ENCODE results near the gene PABPC1L. TPM values are rescaled to one million over a fixed set of nuclear protein-coding genes. Genes with fewer than 3 reads are reported as not detected.

The PABPC1L gene
- total RNA-seq, 3 donors from 2014 or later (not counting 1 experiment from before 2014, with no cell fraction given): 31.7 to 64.9 (median 48.1) TPM

- peaks cover 51% of the 10 kb centered on the region for H3K36me3 ChIP-seq (ENCODE audit: control insufficient read depth, insufficient read depth, low read length)
- TF ChIP-seq CTCF (IDR thresholded peaks at IDR 0.05): no peak
- H3K9me3 Mint-ChIP-seq: no peaks in the 10 kb centered on the region
- DNase-seq (no peak), ATAC-seq (peak in 2 of 3 donors; percentile 31 to 32)
- intact Hi-C loops (cut with micrococcal nuclease): no loop called here
- no peaks in the 10 kb centered on the region for H3K27me3 Mint-ChIP-seq (ENCODE audit: low read depth in 2 of 2)
- peaks cover 13% of the 10 kb centered on the region for H3K36me3 Mint-ChIP-seq
- WGBS (ENCODE audit: insufficient coverage): 92% methylated on average over 5 of the region's 5 CpGs
- H3K4me1 Mint-ChIP-seq: peaks cover 61 to 64% of the 10 kb centered on the region in 2 donors
- H3K9me3 ChIP-seq (ENCODE audit: control insufficient read depth, insufficient read depth, low read length): no peaks in the 10 kb centered on the region
- H3K4me1 ChIP-seq (ENCODE audit: control insufficient read depth, insufficient read depth, low read length): peaks cover 26% of the 10 kb centered on the region
- H3K27me3 ChIP-seq (ENCODE audit: control insufficient read depth, insufficient read depth, low read length): no peaks in the 10 kb centered on the region
- H3K4me3 ChIP-seq (ENCODE audit: low read length): no peak overlapping the region
- H3K27ac ChIP-seq (ENCODE audit: low read length): peak overlapping the region; percentile 18
- H3K27ac Mint-ChIP-seq: peak overlapping the region; percentile 77 to 84
- H3K4me3 Mint-ChIP-seq: peak overlapping the region; percentile 29
These were observed 9.5 kb upstream of the PABPC1L start for GRCh38 chr20:44900231-44900854.

- ATAC-seq (no peak), DNase-seq (no peak)
- no peaks in the 10 kb centered on the region for H3K9me3 ChIP-seq (ENCODE audit: control insufficient read depth, insufficient read depth, low read length)
- peaks cover 15% of the 10 kb centered on the region for H3K36me3 Mint-ChIP-seq
- no peak for TF ChIP-seq CTCF (IDR thresholded peaks at IDR 0.05)
- WGBS (ENCODE audit: insufficient coverage): 100% methylated on average over 2 of the region's 2 CpGs
- peak overlapping the region; percentile 23 to 84 for H3K27ac Mint-ChIP-seq
- intact Hi-C loops (cut with micrococcal nuclease): no loop called here
- H3K4me1 Mint-ChIP-seq: peaks cover 45 to 47% of the 10 kb centered on the region in 2 donors
- no peaks in the 10 kb centered on the region for H3K27me3 ChIP-seq (ENCODE audit: control insufficient read depth, insufficient read depth, low read length)
- peaks cover 23% of the 10 kb centered on the region for H3K4me1 ChIP-seq (ENCODE audit: control insufficient read depth, insufficient read depth, low read length)
- H3K4me3 ChIP-seq (ENCODE audit: low read length): no peak overlapping the region
- H3K4me3 Mint-ChIP-seq: no peak overlapping the region
- no peaks in the 10 kb centered on the region for H3K9me3 Mint-ChIP-seq
- no peak overlapping the region for H3K27ac ChIP-seq (ENCODE audit: low read length)
- H3K27me3 Mint-ChIP-seq (ENCODE audit: low read depth in 2 of 2): no peaks in the 10 kb centered on the region
- H3K36me3 ChIP-seq (ENCODE audit: control insufficient read depth, insufficient read depth, low read length): peaks cover 62% of the 10 kb centered on the region
These were observed 7.9 kb upstream of the PABPC1L start for GRCh38 chr20:44901974-44902373.

- peak overlapping the region in 1 of 2 donors; percentile 30 for H3K27ac Mint-ChIP-seq
- H3K36me3 ChIP-seq (ENCODE audit: control insufficient read depth, insufficient read depth, low read length): peaks cover 70% of the 10 kb centered on the region
- no peak overlapping the region for H3K27ac ChIP-seq (ENCODE audit: low read length)
- no peak for ATAC-seq
- H3K27me3 Mint-ChIP-seq (ENCODE audit: low read depth in 2 of 2): no peaks in the 10 kb centered on the region
- peaks cover 15% of the 10 kb centered on the region for H3K36me3 Mint-ChIP-seq
- peaks cover 39 to 48% of the 10 kb centered on the region in 2 donors for H3K4me1 Mint-ChIP-seq
- WGBS (ENCODE audit: insufficient coverage): 100% methylated on average over 5 of the region's 5 CpGs
- H3K4me3 ChIP-seq (ENCODE audit: low read length): no peak overlapping the region
- DNase-seq: no peak
- TF ChIP-seq CTCF (IDR thresholded peaks at IDR 0.05): no peak
- H3K4me1 ChIP-seq (ENCODE audit: control insufficient read depth, insufficient read depth, low read length): peaks cover 12% of the 10 kb centered on the region
- no peak overlapping the region for H3K4me3 Mint-ChIP-seq
- intact Hi-C loops (cut with micrococcal nuclease): no loop called here
- no peaks in the 10 kb centered on the region for H3K27me3 ChIP-seq (ENCODE audit: control insufficient read depth, insufficient read depth, low read length)
- no peaks in the 10 kb centered on the region for H3K9me3 Mint-ChIP-seq
- H3K9me3 ChIP-seq (ENCODE audit: control insufficient read depth, insufficient read depth, low read length): no peaks in the 10 kb centered on the region
These were observed 5.5 kb upstream of the PABPC1L start for GRCh38 chr20:44904377-44904776.
